ENCODE measurements around the gene FADS2. TPM values are rescaled to one million over a fixed set of nuclear protein-coding genes. Genes with fewer than 3 reads are reported as not detected.

FADS2 gene
- total RNA-seq, 1 donor from 2014 or later, result 121 TPM

DNA sequence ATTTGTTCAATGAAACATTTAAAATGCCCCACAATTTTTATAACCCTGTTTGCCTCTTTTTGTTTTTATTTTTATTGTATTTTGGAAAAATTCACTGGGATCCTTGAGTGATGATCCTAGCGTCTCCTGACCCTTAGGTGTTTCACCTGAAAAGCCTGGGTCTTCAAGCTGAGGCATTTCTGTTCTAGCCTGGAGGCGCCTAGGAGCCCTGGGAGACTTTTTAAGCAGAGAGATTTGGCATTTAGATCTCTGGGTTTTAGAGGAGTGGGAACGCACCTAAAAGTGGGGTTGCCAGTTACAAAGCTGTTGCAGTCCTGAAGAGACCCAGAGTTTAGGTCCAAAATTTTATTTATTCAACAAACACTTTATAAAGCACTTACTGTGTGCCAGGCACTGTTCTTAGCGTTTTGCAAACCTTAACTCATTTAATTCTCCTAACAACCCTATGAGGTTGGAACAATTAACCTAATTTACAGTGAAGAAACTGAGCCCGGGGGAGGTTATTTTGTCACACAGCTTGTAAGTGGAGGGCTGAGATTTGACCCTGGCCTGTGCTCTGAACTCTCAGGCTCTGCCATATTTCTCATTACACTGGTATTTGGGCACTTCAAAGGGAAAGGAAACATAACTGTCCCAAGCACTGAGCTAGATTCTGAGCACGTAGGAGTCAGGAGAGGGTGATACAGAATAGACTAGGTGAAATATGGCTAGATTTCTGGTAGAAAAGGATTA, 10.5 kb upstream of the FADS2 start:
- peak in 1 of 2 donors; percentile 19 for DNase-seq (ENCODE audit: low spot score in 2 of 2)
- no peak for FAIRE-seq

DNA sequence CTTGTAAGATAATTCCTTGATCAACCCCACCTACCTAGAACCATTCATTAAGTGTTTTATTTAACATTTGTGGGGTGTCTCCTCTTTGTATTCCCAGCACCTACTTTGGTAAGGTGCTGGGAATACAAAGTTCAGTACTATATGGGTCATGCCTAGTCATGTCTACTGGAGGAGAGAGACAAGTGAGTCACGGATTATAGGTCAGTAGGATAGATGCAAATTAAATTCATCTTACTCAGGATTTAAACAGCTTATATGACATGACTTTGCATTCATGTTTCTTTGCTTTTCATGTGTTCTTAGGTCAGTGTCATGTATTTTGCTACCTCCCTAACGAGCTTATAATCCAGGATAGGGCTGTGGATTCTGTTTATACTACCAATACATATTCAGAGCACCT, 7.9 kb upstream of the FADS2 start:
- no peak for FAIRE-seq
- DNase-seq (ENCODE audit: low spot score in 2 of 2), result no peak

DNA sequence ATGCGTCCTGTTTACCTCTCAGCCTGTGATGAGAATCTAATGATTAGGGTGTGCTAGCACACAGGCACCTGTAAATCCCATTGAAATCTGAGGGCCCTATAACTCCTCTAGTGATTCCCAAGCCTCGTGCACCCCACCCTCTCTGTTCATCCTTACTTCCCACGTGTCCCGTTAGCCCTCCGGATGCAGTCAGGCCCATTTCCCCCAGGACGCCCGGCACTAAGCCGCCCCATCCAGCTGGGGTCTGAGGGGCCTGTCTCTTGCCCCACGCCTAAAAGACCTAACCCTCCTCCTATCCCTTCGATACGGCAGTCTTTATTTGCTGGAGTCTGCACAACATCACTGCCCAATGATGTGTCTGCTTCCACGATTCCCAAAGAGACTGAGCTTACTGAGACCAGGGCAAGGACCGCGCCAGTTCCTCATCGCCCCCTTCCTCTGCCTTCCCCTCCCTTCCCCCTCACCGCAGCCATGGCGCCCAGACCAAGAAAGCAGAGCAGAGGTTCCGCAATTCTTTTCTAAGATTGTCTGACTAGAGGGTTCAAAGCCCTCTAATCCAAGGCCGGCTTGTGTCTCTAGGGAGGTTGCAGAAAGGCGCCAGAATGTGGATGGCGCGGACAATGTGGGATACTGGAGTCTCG, 1.1 kb upstream of the FADS2 start:
- FAIRE-seq, result no peak
- peak in 1 of 2 donors; percentile 22 for DNase-seq (ENCODE audit: low spot score in 2 of 2)

- DNase-seq (ENCODE audit: low spot score in 2 of 2), result no peak
- FAIRE-seq, result no peak
These were observed 204 bp downstream of the FADS2 start for GRCh38 chr11:61828379-61828628.

DNA sequence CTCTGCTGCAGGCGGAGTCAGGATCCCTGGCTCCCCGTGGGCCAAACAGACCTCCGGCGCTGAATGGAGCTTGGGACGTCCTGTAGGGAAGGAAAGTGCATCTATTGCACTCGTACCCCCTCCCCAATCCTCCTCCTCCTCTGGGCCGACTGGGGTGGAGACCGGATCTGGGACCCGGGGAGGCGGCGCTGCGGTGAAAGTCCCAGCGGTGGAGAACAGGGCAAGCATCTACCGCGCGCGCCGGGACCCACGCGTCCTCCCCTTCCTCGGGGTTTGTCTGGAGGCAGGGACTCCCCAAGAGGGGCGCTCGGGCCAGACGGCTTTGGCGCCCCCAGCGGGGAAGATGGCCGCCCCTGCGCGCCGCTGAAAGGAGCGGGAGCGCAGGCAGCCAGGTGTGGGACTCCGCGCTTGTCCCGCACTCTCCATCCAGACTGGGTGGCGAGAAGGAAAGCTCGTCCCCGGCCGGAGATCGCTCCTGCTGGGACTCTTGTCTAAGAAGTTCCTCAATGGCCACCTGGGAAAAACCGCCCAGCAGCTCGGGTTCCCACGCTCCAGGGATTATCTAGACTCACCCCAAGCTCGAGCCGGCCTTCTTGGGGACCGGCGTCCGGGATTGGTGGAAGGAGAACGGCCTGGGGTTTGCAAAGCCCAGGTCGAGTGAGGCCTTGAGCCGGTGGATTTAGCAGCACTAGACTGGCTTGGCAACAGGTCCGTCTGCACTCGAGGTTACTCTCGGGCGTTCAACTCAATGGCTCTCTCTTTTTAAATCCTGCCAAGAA, 718 bp downstream of the FADS2 start:
- FAIRE-seq, result no peak
- DNase-seq (ENCODE audit: low spot score in 2 of 2), result peak; percentile 54 to 59

GRCh38 chr11:61829806-61830205, 1.7 kb downstream of the FADS2 start:
- no peak for DNase-seq (ENCODE audit: low spot score in 2 of 2)

DNA sequence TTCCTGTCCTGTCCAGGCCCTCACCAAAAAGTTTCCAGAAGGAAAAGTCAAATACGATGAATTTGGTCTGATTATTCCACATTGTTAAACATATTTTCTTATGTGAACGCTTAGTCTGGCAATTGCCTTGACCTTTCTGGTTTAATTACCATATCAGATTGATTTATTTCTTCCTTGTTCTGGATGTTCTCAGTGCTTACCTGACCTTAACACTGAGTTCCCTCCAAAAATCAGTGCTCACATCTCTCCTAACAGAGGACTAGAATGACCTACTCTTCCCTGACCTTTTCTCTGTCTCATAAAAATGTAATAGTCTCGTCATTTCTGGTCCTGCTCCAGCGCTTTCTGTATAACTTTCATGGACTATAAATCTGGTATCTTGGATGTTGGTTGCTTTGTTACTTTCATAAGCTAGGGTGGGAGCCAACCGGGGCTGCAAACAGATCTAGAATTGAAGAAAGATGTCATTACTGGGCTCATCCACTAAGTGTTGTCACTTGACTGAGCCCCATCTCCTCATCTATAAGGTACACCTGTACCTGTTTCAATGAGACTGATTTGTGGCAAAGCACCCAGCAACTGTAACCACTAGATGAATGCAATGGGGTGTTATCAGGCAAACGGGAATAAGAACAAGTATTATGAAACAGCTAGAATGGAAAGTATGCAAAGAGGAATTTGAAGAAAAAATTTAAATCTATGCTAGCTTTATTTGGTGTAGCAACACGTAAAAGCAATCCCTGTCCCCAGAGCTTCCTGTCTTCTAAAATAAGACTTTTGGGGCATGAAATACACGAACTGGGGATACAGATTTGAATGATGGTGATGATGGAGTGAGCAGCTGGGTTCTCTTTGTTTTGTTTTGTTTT, 2.4 kb downstream of the FADS2 start:
- FAIRE-seq, result no peak
- no peak for DNase-seq (ENCODE audit: low spot score in 2 of 2)

More at GRCh38 chr11:61829806-61830205, 1.7 kb downstream of the FADS2 start:
- FAIRE-seq, result no peak

- DNase-seq (ENCODE audit: low spot score in 2 of 2) (no peak), FAIRE-seq (no peak)
These were observed 4.1 kb downstream of the FADS2 start for GRCh38 chr11:61832207-61832606.

- no peak for FAIRE-seq
- DNase-seq (ENCODE audit: low spot score in 2 of 2), result no peak
These were observed 4.7 kb downstream of the FADS2 start for GRCh38 chr11:61832754-61833153.

DNA sequence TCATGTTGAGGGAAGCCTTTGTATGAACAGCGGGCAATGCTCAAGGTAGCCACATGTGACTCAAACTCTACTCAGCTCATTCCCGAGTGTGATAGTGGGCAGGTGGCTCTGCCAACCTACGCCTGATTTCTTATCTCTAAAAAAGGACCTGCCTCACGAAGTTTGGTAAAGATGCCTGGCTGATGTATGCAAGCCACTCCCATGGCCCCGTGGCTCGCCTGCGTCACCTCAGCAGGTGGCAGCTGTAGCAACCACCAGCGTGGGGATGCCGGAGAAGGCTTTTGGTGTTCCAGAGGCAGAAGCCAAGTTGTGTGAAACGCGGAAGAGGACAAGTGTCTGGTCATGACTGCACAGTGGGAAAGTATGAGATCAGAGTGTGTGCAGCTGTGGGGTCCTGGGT, 5.4 kb downstream of the FADS2 start:
- DNase-seq (ENCODE audit: low spot score in 2 of 2) (peak in 1 of 2 donors; percentile 46), FAIRE-seq (no peak)

- FAIRE-seq, result no peak
- no peak for DNase-seq (ENCODE audit: low spot score in 2 of 2)
These were observed 5.8 kb downstream of the FADS2 start for GRCh38 chr11:61833926-61834277.

DNA sequence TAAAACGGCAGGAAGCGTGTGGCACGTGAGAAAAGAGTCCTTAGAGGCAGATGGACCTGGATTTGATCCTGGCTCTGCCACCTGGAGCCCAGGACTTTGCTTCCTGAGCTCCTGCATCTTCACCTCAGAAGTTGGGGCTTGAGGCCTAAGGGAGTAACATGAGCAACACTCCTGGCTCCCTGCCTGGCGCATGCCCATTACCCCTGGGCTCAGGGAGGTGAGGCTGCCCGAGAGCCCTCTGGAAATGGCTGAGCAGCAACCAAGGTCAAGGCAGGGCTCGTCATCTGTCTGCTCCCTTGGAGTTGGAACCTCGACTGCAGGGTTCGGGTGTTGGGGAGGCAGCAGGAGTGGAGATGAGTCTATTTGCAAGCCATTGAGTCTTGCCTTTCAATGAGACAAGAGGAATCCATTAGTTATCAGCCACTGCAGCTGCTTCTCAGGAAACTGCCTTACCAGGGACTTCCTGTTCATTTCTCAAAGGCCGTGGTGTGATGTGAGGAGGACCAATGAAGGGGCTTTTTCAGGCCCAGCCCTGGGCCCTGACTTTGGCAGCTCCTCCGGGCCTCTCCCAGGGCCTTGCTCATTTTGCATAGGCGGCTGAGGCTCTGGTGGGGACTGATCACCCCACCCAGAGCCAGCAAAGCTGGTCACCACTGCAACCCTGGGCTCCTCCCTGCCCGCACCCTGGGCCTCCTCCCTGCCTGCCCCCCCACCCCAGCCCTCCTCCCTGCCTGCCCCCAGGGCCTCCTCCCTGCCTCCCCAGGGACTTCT, 6.4 kb downstream of the FADS2 start:
- FAIRE-seq (no peak), DNase-seq (ENCODE audit: low spot score in 2 of 2) (peak in 1 of 2 donors; percentile 39)

DNA sequence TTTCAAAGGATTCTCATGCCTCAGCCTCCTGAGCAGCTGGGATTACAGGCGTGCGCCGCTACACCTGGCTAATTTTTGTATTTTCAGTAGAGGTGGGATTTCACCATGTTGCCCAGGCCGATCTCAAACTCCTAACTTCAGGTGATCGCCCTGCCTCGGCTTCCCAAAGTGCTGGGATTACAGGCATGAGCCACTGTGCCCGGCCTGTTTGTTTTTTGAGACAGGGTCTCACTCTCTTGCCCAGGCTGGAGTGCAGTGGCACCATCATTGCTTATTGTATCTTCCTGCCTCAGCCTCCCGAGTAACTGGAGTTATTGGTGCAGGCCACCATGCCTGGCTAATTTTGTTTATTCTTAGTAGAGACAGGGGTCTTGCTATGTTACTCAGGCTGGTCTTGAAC, 8.1 kb downstream of the FADS2 start:
- DNase-seq (ENCODE audit: low spot score in 2 of 2), result no peak
- FAIRE-seq, result no peak

- DNase-seq (ENCODE audit: low spot score in 2 of 2), result no peak
- FAIRE-seq, result no peak
These were observed 9.4 kb downstream of the FADS2 start for GRCh38 chr11:61837411-61838005.

DNA sequence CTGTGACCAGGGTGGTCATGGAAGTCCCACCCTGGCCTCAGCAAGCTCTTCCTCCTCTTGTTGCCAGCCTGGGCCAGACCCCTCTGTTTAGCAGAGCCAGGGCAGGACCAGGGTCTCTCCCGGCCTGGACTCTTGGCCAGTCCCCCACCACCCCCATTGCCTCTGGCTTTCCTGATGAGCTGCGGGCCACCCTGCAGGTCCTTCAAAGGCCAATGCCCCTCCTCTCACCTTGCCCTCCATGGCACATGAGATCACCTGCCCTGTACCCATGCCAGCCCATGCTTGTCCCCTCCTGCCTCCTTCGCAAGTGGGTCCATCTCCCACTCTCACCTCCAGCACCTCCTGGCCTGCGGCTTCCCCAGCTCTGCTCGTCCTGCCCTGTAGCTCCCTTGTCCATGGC, 10.4 kb downstream of the FADS2 start:
- DNase-seq (ENCODE audit: low spot score in 2 of 2), result no peak
- FAIRE-seq, result no peak

DNA sequence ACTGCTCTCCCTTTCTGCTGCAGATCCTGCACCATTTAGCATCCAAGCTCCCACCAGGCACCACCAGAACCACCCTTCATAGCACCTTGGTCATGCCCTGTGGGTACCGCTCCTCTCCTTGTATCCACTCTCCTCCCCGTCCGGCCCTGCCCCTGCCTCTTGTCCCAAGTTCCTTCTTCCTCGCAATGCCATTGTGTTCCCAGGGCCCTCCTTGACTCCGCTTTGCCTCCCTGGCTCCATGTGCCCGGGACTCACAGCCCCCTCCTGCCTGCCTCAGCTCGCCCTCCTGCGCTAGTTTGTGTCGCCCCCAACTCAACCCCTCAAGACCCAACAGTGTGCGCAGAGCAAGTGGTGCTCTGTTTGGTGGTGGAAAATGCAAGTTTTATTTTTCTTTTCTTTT, 10.8 kb downstream of the FADS2 start:
- DNase-seq (ENCODE audit: low spot score in 2 of 2) (no peak), FAIRE-seq (no peak)

DNA sequence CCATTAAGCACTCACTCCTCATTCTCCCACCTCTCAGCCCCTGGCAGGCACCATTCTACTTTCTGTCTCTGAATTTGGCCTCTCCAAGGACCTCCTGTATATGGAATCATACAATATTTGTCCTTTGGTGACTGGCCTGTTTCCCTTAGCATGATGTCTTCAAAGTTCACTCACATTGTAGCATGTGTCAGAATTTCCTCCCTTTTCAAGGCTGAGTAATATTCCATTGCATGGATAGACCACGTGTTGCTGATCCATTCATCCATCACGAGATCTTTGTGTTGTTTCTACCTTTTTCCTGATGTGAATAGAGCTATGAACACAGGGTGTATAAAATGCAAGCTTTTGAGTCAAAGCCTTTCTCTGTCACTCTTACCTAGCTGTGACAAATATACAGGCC, 11.6 kb downstream of the FADS2 start:
- FAIRE-seq, result no peak

DNA sequence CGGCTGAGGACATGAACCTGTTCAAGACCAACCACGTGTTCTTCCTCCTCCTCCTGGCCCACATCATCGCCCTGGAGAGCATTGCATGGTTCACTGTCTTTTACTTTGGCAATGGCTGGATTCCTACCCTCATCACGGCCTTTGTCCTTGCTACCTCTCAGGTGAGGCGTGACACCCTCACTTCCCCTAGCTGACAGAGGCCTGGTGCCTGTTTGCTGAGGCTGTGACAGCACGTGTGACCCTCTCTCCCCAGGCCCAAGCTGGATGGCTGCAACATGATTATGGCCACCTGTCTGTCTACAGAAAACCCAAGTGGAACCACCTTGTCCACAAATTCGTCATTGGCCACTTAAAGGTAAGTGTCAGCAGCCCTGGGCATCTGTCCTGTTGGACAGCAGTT, 12.3 kb downstream of the FADS2 start:
- FAIRE-seq (no peak), DNase-seq (ENCODE audit: low spot score in 2 of 2) (no peak)

More for the DNA sequence above, 11.6 kb downstream of the FADS2 start:
- no peak for DNase-seq (ENCODE audit: low spot score in 2 of 2)

GRCh38 chr11:61841636-61842527, 13.8 kb downstream of the FADS2 start:
- DNase-seq (ENCODE audit: low spot score in 2 of 2) (no peak), FAIRE-seq (no peak)
